MM.1S (cell line): ENCODE data around the gene MESD.

ENCODE experiments used
- DNase-seq: peaks from one replicate; pipeline ENCODE4 v3.0.0-alpha.2; 2015
- H2AFZ ChIP-seq: fragments of 300-600 bp; sonication (generic); 2 replicates; pipeline ENCODE4 v1.6.0; 2016; ENCODE audit warnings: antibody characterized with exemption, low read length
- H3F3A ChIP-seq: fragments of 300-600 bp; sonication (generic); 2 replicates; pipeline ENCODE4 v1.6.1; 2016; ENCODE audit warnings: mild to moderate bottlenecking, antibody characterized with exemption, low read length, moderate library complexity, mixed read lengths; ENCODE audit not compliant: insufficient read depth
- H3K27ac ChIP-seq: fragments of 300-600 bp; sonication (generic); 2 replicates; pipeline ENCODE4 v1.5.1; 2016; ENCODE audit warnings: mild to moderate bottlenecking, low read length
- H3K27me3 ChIP-seq: fragments of 300-600 bp; sonication (generic); replicated peaks from 2 replicates; pipeline ENCODE4 v1.6.0; 2016; ENCODE audit warnings: low read length; ENCODE audit not compliant: insufficient read depth
- H3K36me3 ChIP-seq: fragments of 300-600 bp; sonication (generic); replicated peaks from 2 replicates; pipeline ENCODE4 v1.6.1; 2016; ENCODE audit warnings: mild to moderate bottlenecking, low read length, mixed read lengths; ENCODE audit not compliant: insufficient read depth
- H3K4me1 ChIP-seq: fragments of 300-600 bp; sonication (generic); 2 replicates; pipeline ENCODE4 v1.6.1; 2016; ENCODE audit warnings: low read length, mixed read lengths
- H3K4me2 ChIP-seq: fragments of 300-600 bp; sonication (generic); 2 replicates; pipeline ENCODE4 v1.6.0; 2016; ENCODE audit warnings: low read depth, low read length
- H3K4me3 ChIP-seq: fragments of 300-600 bp; sonication (generic); 2 replicates; pipeline ENCODE4 v1.5.1; 2016; ENCODE audit warnings: low read length, mixed read lengths
- H3K79me2 ChIP-seq: fragments of 300-600 bp; sonication (generic); 2 replicates; pipeline ENCODE4 v1.6.1; 2016; ENCODE audit warnings: mixed run types, low read length, mixed read lengths
- H3K9ac ChIP-seq: fragments of 300-600 bp; sonication (generic); 2 replicates; pipeline ENCODE4 v1.6.1; 2016; ENCODE audit warnings: low read length, mixed read lengths
- H3K9me2 ChIP-seq: fragments of 300-600 bp; sonication (generic); replicated peaks from 2 replicates; pipeline ENCODE4 v1.6.1; 2016; ENCODE audit warnings: mild to moderate bottlenecking, low read length, mixed read lengths; ENCODE audit not compliant: insufficient read depth
- H3K9me3 ChIP-seq: fragments of 300-600 bp; sonication (generic); replicated peaks from 2 replicates; pipeline ENCODE4 v1.6.1; 2016; ENCODE audit warnings: mild to moderate bottlenecking, low read length, mixed read lengths; ENCODE audit not compliant: insufficient read depth
- H4K20me1 ChIP-seq: fragments of 300-600 bp; sonication (generic); 2 replicates; pipeline ENCODE4 v1.6.1; 2016; ENCODE audit warnings: mild to moderate bottlenecking, low read length, moderate library complexity, mixed read lengths; ENCODE audit not compliant: insufficient read depth
- CTCF ChIP-seq: fragments of 300-600 bp; sonication (generic); IDR thresholded peaks from 2 replicates; pipeline ENCODE4 v1.5.1; 2016; ENCODE audit warnings: antibody characterized with exemption, low read length, mixed read lengths
- EZH2 ChIP-seq: fragments of 300-600 bp; sonication (generic); optimal IDR thresholded peaks from 2 replicates; pipeline ENCODE3; 2017; ENCODE audit warnings: low read depth, mild to moderate bottlenecking, antibody characterized with exemption, low read length, mixed read lengths
- EZH2phosphoT487 ChIP-seq: fragments of 300-600 bp; sonication (generic); IDR thresholded peaks from 2 replicates; pipeline ENCODE4 v1.6.1; 2018; ENCODE audit warnings: antibody characterized with exemption, low read length

The MESD gene

GRCh38 chr15:80992006-80992405 is 2.4 kb upstream of the MESD start:
- Histone ChIP-seq H3K4me1 (peaks cover 30% of the 10 kb centered on the region), H3K4me3 (no peak overlapping the region), H3K27me3 (no peaks in the 10 kb centered on the region), H3K79me2 (peaks cover 26% of the 10 kb centered on the region), H2AFZ (no peak overlapping the region), H3K36me3 (no peaks in the 10 kb centered on the region), H3F3A (peaks cover 5% of the 10 kb centered on the region; the same call in 1 of the 2 replicates), H3K27ac (no peak overlapping the region), H3K9me3 (no peaks in the 10 kb centered on the region), H3K9ac (no peak overlapping the region), H3K9me2 (no peaks in the 10 kb centered on the region), H3K4me2 (no peak overlapping the region), H4K20me1 (no peaks in the 10 kb centered on the region)
- no peak for TF ChIP-seq EZH2
- no peak for TF ChIP-seq EZH2phosphoT487
- DNase-seq: no peak

- peak; percentile 47 for DNase-seq
- H3K27me3 ChIP-seq: no peaks in the 10 kb centered on the region
- peaks cover 30% of the 10 kb centered on the region for H3K4me1 ChIP-seq
- H3F3A ChIP-seq: peaks cover 5% of the 10 kb centered on the region; the same call in 1 of the 2 replicates
- no peaks in the 10 kb centered on the region for H4K20me1 ChIP-seq
- peaks cover 32% of the 10 kb centered on the region for H3K79me2 ChIP-seq
- H3K9me3 ChIP-seq: no peaks in the 10 kb centered on the region
- peak; percentile 23 for TF ChIP-seq CTCF
- TF ChIP-seq EZH2: no peak
- H3K27ac ChIP-seq: no peak overlapping the region
- no peak overlapping the region for H3K4me3 ChIP-seq
- no peaks in the 10 kb centered on the region for H3K36me3 ChIP-seq
- H3K9me2 ChIP-seq: no peaks in the 10 kb centered on the region
- no peak overlapping the region for H2AFZ ChIP-seq
- no peak overlapping the region for H3K4me2 ChIP-seq
- H3K9ac ChIP-seq: no peak overlapping the region
Measured at GRCh38 chr15:80991421-80991820, 1.8 kb upstream of the MESD start.

- no peak overlapping the region for H3K9ac ChIP-seq
- H3K4me1 ChIP-seq: peaks cover 27% of the 10 kb centered on the region
- no peak overlapping the region for H2AFZ ChIP-seq
- no peaks in the 10 kb centered on the region for H4K20me1 ChIP-seq
- H3K27me3 ChIP-seq: no peaks in the 10 kb centered on the region
- peaks cover 36% of the 10 kb centered on the region for H3K79me2 ChIP-seq
- DNase-seq: no peak
- H3F3A ChIP-seq: peaks cover 5% of the 10 kb centered on the region; the same call in 1 of the 2 replicates
- H3K9me3 ChIP-seq: no peaks in the 10 kb centered on the region
- no peak overlapping the region for H3K4me3 ChIP-seq
- no peak overlapping the region for H3K27ac ChIP-seq
- no peaks in the 10 kb centered on the region for H3K9me2 ChIP-seq
- TF ChIP-seq EZH2 (no peak), EZH2phosphoT487 (no peak), CTCF (no peak)
- H3K36me3 ChIP-seq: no peaks in the 10 kb centered on the region
- H3K4me2 ChIP-seq: no peak overlapping the region; the same call in 1 of the 2 replicates
Measured at GRCh38 chr15:80990955-80991354, 1.3 kb upstream of the MESD start.

- H3K27ac ChIP-seq: peak overlapping the region; percentile 56; the same call in 1 of the 2 replicates
- H3K36me3 ChIP-seq: no peaks in the 10 kb centered on the region
- H3K79me2 ChIP-seq: peaks cover 55% of the 10 kb centered on the region
- TF ChIP-seq EZH2: no peak
- TF ChIP-seq EZH2phosphoT487: no peak
- TF ChIP-seq CTCF: no peak
- H3F3A ChIP-seq: peaks cover 5% of the 10 kb centered on the region; the same call in 1 of the 2 replicates
- peaks cover 24% of the 10 kb centered on the region for H3K4me1 ChIP-seq
- peak overlapping the region; percentile 82 for H3K4me2 ChIP-seq
- H3K9ac ChIP-seq: peak overlapping the region; percentile 90
- peak overlapping the region; percentile 97 for H3K4me3 ChIP-seq
- no peaks in the 10 kb centered on the region for H4K20me1 ChIP-seq
- no peaks in the 10 kb centered on the region for H3K9me3 ChIP-seq
- no peak for DNase-seq
- H3K27me3 ChIP-seq: no peaks in the 10 kb centered on the region
- H3K9me2 ChIP-seq: no peaks in the 10 kb centered on the region
- H2AFZ ChIP-seq: peak overlapping the region; percentile 71
Measured at GRCh38 chr15:80989081-80989517, 520 bp downstream of the MESD start.
